Liver (tissue), 9 donors: ENCODE results near the gene TACR3. TPM values are rescaled to one million over a fixed set of nuclear protein-coding genes. Genes with fewer than 3 reads are reported as not detected.

ENCODE experiments used
- DNase-seq: peaks from one replicate; pipeline ENCODE4 v3.0.0-alpha.2; 2017; ENCODE audit warnings: low spot score
- H3K27ac ChIP-seq, 2 donors: one replicate each; pipeline ENCODE4 v1.7.0; 2013; ENCODE audit warnings: inconsistent platforms in 2 of 2, low read length in 2 of 2, control low read depth in 1 of 2, low read depth in 1 of 2, mild to moderate bottlenecking in 1 of 2
- H3K27me3 ChIP-seq, 4 donors: one replicate each; pipeline versions ENCODE4 v1.6.1 to v1.7.0; 2013; ENCODE audit warnings: low read length in 3 of 4, inconsistent platforms in 1 of 4, mild to moderate bottlenecking in 1 of 4, moderate library complexity in 1 of 4; ENCODE audit not compliant: control insufficient read depth in 4 of 4, insufficient read depth in 4 of 4
- H3K36me3 ChIP-seq, 4 donors: one replicate each; pipeline versions ENCODE4 v1.6.1 to v1.7.0; 2013; ENCODE audit warnings: low read length in 3 of 4, mild to moderate bottlenecking in 3 of 4, low read depth in 1 of 4, moderate library complexity in 1 of 4; ENCODE audit not compliant: control insufficient read depth in 4 of 4, insufficient read depth in 3 of 4
- H3K4me1 ChIP-seq, 4 donors: one replicate each; pipeline versions ENCODE4 v1.6.1 to v1.7.0; 2013; ENCODE audit warnings: low read length in 3 of 4, mild to moderate bottlenecking in 3 of 4, moderate library complexity in 1 of 4; ENCODE audit not compliant: control insufficient read depth in 4 of 4, insufficient read depth in 4 of 4
- H3K4me3 ChIP-seq, 3 donors: one replicate each; pipeline versions ENCODE4 v1.6.1 to v1.7.0; 2013; ENCODE audit warnings: low read length in 3 of 3, control low read depth in 1 of 3, low read depth in 1 of 3, mild to moderate bottlenecking in 1 of 3
- H3K9ac ChIP-seq, 2 donors: one replicate each; pipeline ENCODE4 v1.7.0; 2013; ENCODE audit warnings: low read length in 2 of 2, mild to moderate bottlenecking in 2 of 2, moderate library complexity in 2 of 2, control low read depth in 1 of 2, low read depth in 1 of 2
- H3K9me3 ChIP-seq, 4 donors: one replicate each; pipeline versions ENCODE4 v1.6.1 to v1.7.0; 2013; ENCODE audit warnings: low read length in 3 of 4; ENCODE audit not compliant: control insufficient read depth in 4 of 4
- ATF3 ChIP-seq: IDR thresholded peaks from 2 replicates; pipeline ENCODE4 v1.6.1; 2016; ENCODE audit warnings: antibody characterized with exemption
- EGR1 ChIP-seq, 2 donors: IDR thresholded peaks; 2 replicates each; pipeline ENCODE4 v1.6.1; 2016 to 2018; ENCODE audit warnings: antibody characterized with exemption in 2 of 2, low read depth in 2 of 2
- FOXA1 ChIP-seq: IDR thresholded peaks from 2 replicates; pipeline ENCODE4 v1.6.1; 2016; ENCODE audit warnings: antibody characterized with exemption
- FOXA2 ChIP-seq: IDR thresholded peaks from 2 replicates; pipeline ENCODE4 v1.6.1; 2016; ENCODE audit warnings: antibody characterized with exemption
- GABPA ChIP-seq, 2 donors: IDR thresholded peaks in 1 of 2; conservative IDR thresholded peaks in 1 of 2; 2 replicates each; pipeline ENCODE4 v1.6.1; 2016; ENCODE audit warnings: antibody characterized with exemption in 2 of 2, mild to moderate bottlenecking in 1 of 2, moderate library complexity in 1 of 2
- HNF4A ChIP-seq, 2 donors: conservative IDR thresholded peaks; 2 replicates each; pipeline ENCODE4 v1.6.1; 2016; ENCODE audit warnings: antibody characterized with exemption in 2 of 2, mild to moderate bottlenecking in 2 of 2
- HNF4G ChIP-seq: IDR thresholded peaks from 2 replicates; pipeline ENCODE4 v1.6.1; 2016; ENCODE audit warnings: antibody characterized with exemption
- JUND ChIP-seq, 2 donors: IDR thresholded peaks; 2 replicates each; pipeline ENCODE4 v1.6.1; 2016; ENCODE audit warnings: antibody characterized with exemption in 2 of 2
- NR2F2 ChIP-seq: IDR thresholded peaks from 2 replicates; pipeline ENCODE4 v1.6.1; 2016; ENCODE audit warnings: antibody characterized with exemption
- RAD21 ChIP-seq, 2 donors: IDR thresholded peaks; 2 replicates each; pipeline ENCODE4 v1.6.1; 2016; ENCODE audit warnings: antibody characterized with exemption in 2 of 2, mild to moderate bottlenecking in 2 of 2
- REST ChIP-seq: IDR thresholded peaks from 2 replicates; pipeline ENCODE4 v1.6.1; 2016; ENCODE audit warnings: antibody characterized with exemption, mild to moderate bottlenecking
- RXRA ChIP-seq, 2 donors: IDR thresholded peaks; 2 replicates each; pipeline ENCODE4 v1.6.1; 2017 to 2018; ENCODE audit warnings: antibody characterized with exemption in 2 of 2, mild to moderate bottlenecking in 1 of 2
- SP1 ChIP-seq: IDR thresholded peaks from 2 replicates; pipeline ENCODE4 v1.6.1; 2018; ENCODE audit warnings: antibody characterized with exemption, mild to moderate bottlenecking
- TAF1 ChIP-seq: conservative IDR thresholded peaks from 2 replicates; pipeline ENCODE4 v1.6.1; 2016; ENCODE audit warnings: antibody characterized with exemption, mild to moderate bottlenecking
- YY1 ChIP-seq: IDR thresholded peaks from 2 replicates; pipeline ENCODE4 v1.6.1; 2016; ENCODE audit warnings: antibody characterized with exemption, mild to moderate bottlenecking
- ZBTB33 ChIP-seq: IDR thresholded peaks from 2 replicates; pipeline ENCODE4 v1.6.1; 2016; ENCODE audit warnings: antibody characterized with exemption
- WGBS: extraction: QIAGEN DNeasy Blood & Tissue Kit; methylation state at CpG from one replicate; pipeline ENCODE4 v1.1.7; 2013; 5-methylcytosine and 5-hydroxymethylcytosine counted together
- polyA plus RNA-seq, 2 donors: library from polyadenylated mRNA; stranded (reverse) in 1 of 2; unstranded in 1 of 2; fragments of 200-250 nt in 1 of 2; fragments of >200 nt in 1 of 2; fragmentation: Nextera tagmentation in 1 of 2; extraction: Ambion mirVana in 1 of 2; gene quantifications; one replicate each; pipeline versions ENCODE4 v1.2.1 to v1.2.3, GENCODE V29; 2013 to 2015
- total RNA-seq, 2 donors: library from RNA; depleted of rRNA; stranded (reverse); fragments of >200 nt; gene quantifications; one replicate each; pipeline ENCODE4 v1.2.3, GENCODE V29; 2014
- TF ChIP-seq, protein P1 (sequence below): IDR thresholded peaks from 2 replicates; pipeline ENCODE4 v1.6.1; 2016; ENCODE audit warnings: antibody characterized with exemption
- TF ChIP-seq, protein P2 (sequence below): fragments of 150-350 bp; IDR thresholded peaks from 2 replicates; pipeline ENCODE4 v1.5.1; 2017; ENCODE audit warnings: improper control_type of control experiment, low read depth, low read length; ENCODE audit not compliant: missing input control
- donor health status: healthy.
- donor health status: healthy.
- donor health status: healthy.
- donor health status: healthy.
- donor health status: healthy.

TACR3 gene
- total and polyA plus RNA-seq, 4 donors: not detected

- no peak for TF ChIP-seq HNF4A (conservative IDR thresholded peaks at IDR 0.05)
Observed at GRCh38 chr4:103648541-103648940, 71.2 kb downstream of the TACR3 start (continued).

DNA sequence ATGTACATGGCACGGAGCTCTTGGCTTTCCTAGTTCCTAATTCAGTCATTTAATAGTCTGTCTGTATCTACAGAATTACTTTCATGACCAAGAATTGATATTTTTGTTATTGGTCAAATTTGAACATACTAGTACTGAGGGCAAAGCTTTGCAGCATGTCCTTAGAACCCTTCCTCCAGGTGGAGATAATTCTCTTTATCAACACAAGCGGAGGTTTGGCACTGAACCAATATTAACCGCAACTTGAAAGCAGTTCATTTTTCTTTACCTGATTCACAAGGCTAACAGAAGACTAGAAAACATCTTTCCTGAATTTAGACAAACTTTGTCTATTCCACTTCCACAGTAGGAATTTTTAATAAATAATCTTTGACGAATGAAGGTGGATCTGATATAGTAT, 73.8 kb downstream of the TACR3 start:
- no peaks in the 10 kb centered on the region for H3K4me1 ChIP-seq
- no peak overlapping the region for H3K4me3 ChIP-seq
- no peak overlapping the region for H3K27ac ChIP-seq
- 72% methylated on average over 4 of the region's 4 CpGs for WGBS
- TF ChIP-seq YY1 (no peak), REST (no peak), TAF1 (no peak), RXRA (IDR thresholded peaks at IDR 0.05) (no peak), FOXA2 (no peak), ZBTB33 (no peak), JUND (IDR thresholded peaks at IDR 0.05) (no peak), ATF3 (no peak), SP1 (no peak), RAD21 (IDR thresholded peaks at IDR 0.05) (no peak), EGR1 (IDR thresholded peaks at IDR 0.05; ENCODE audit: low read depth in 2 of 2) (no peak), HNF4A (conservative IDR thresholded peaks at IDR 0.05) (no peak), NR2F2 (no peak), HNF4G (no peak), GABPA (IDR thresholded peaks at IDR 0.05 in 1 of 2, conservative IDR thresholded peaks at IDR 0.05 in 1 of 2) (no peak), FOXA1 (no peak)
- TF ChIP-seq, protein P1, sequence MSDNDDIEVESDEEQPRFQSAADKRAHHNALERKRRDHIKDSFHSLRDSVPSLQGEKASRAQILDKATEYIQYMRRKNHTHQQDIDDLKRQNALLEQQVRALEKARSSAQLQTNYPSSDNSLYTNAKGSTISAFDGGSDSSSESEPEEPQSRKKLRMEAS: no peak
- TF ChIP-seq, protein P2, sequence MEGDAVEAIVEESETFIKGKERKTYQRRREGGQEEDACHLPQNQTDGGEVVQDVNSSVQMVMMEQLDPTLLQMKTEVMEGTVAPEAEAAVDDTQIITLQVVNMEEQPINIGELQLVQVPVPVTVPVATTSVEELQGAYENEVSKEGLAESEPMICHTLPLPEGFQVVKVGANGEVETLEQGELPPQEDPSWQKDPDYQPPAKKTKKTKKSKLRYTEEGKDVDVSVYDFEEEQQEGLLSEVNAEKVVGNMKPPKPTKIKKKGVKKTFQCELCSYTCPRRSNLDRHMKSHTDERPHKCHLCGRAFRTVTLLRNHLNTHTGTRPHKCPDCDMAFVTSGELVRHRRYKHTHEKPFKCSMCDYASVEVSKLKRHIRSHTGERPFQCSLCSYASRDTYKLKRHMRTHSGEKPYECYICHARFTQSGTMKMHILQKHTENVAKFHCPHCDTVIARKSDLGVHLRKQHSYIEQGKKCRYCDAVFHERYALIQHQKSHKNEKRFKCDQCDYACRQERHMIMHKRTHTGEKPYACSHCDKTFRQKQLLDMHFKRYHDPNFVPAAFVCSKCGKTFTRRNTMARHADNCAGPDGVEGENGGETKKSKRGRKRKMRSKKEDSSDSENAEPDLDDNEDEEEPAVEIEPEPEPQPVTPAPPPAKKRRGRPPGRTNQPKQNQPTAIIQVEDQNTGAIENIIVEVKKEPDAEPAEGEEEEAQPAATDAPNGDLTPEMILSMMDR: no peak
- H3K9me3 ChIP-seq: peaks cover 0 to 1% (median 0%) of the 10 kb centered on the region in 4 donors
- DNase-seq: no peak
- no peaks in the 10 kb centered on the region for H3K36me3 ChIP-seq
- H3K27me3 ChIP-seq: no peaks in the 10 kb centered on the region
- no peak overlapping the region for H3K9ac ChIP-seq
